HG03135 (cell line): ENCODE measurements around the gene FAM53A.
"Not testable (repeated sequence)": the region's sequence is repeated elsewhere in the genome, so short reads cannot be mapped to it uniquely, and the experiment has no call there.

Experiments used
- ATAC-seq: cut with Tn5 transposase; IDR thresholded peaks from one replicate; pipeline ENCODE4 v1.9.1; 2021; ENCODE audit warnings: mild to moderate bottlenecking, moderate library complexity; ENCODE audit not compliant: unreplicated experiment

The FAM53A gene

DNA sequence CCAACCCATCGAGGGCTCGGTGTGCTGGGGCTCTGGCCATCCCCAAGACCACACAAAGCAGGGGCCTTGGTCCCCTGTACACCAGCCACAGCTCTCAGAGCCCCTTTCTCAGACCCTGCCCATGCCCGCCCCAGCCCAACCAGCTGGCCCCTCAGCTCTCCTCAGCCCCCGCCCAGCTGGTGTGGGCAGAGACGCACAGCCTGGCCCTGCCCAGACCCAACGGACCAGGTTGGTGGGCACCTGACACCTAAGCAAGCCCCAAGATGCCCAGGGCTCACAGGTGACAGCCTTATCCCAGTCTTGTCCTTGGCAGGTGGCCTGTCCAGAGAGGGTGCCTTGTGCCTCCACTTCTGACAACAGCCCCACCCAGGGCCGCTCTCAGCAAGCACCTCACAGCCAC lies 42.4 kb downstream of the FAM53A start:
- no peak for ATAC-seq

DNA sequence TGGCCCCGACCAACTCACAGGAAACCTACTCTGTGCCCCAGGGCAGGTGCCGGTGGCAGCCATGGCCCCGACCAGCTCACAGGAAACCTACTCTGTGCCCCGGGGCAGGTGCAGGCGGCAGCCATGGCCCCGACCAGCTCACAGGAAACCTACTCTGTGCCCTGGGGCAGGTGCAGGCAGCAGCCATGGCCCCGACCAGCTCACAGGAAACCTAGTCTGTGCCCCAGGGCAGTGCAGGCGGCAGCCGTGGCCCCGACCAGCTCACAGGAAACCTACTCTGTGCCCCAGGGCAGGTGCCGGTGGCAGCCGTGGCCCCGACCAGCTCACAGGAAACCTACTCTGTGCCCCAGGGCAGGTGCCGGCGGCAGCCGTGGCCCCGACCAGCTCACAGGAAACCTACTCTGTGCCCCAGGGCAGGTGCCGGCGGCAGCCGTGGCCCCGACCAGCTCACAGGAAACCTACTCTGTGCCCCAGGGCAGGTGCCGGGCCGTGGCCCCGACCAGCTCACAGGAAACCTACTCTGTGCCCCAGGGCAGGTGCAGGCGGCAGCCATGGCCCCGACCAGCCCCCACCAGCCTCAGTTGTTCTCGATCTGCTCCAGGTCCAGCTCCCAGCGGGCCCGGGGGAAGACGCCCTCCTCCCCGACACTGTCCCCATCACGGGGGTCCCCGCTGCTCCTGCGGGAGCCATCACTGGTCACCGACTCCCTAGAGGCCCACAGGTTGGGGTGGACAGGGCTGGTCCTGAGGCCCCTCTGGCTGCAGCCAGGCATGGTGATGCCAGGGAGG lies 43.2 kb downstream of the FAM53A start:
- not testable (repeated sequence) for ATAC-seq

DNA sequence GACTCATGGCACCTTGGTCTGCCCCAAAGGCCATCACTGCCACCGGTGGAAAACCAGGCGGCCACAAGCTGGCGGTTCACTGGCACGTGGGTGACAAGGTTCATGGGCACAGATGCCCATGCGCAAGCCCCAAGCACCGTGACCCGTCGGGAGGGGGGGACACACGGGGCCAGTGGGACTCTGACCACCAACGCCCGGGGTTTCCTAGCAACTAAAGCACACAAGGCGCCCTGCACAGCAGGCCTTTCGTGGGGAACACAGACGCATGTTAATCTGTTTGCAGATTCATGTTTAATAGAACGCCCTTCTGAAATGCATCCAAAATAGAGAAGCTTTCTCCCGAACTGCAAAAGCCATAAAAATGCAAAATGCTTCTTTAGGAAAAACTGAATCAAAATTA lies 43.9 kb downstream of the FAM53A start:
- ATAC-seq = no peak

DNA sequence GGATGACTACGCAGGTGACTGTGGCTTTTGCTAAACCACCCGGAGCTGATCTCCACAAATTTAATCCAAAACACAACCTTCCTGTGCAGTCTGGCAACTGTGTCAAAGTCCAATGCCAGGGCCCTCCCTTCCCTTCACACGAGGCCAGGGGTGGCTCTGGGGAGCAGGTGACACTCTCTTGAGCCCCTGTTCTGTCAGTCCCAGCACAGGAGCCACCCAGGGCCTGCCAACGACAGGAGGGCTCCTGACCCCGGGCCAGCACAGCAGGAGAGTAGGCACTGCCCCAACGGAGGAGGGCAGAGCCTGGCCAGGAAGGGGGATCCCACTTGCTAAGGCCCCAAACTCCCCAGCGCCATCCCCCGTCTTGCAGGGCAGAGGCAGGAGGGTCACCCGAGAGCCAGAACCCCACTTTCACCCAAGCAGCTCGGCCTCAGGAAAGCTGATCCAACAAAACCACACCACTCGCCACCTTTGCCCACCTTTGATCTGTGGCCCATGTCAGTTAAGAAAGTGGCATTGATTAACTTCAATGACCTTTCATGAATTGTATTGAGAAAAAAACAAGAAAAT lies 44.7 kb downstream of the FAM53A start:
- no peak for ATAC-seq

DNA sequence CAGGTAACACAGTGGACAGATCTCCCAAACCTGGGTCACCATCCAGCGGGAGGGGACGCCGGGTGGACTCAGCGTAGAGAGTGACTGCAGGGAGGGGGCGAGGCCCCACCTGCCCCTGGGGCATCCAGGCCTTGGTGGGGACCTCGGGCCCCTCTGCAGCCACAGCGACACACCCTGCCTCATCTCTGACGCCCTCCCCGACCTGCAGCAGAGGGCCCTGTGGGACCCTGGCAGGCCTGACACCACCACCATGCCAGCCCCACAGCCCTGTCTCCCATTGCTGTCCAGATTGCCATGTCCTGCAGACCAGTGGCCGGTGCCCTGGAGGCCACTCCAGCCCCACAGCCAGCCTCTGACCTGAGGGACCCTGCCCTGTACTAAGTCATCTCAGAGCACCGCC lies 45.2 kb downstream of the FAM53A start:
- ATAC-seq = no peak

DNA sequence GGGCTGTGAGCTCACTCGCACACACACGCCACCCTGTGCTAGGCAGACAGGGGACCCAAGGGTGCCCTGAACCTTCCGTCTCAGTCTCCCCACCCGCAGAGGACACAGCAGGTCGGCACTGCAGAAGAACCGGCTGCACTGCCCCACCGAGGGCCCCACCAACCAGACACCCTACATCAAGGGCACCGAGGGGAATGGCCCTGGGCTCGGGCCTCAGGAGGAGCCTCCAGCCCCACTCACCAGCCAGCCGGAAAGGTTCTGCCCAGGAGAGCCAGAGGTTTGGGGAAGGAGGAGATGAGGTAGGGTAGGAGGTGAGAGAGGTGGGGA lies 45.9 kb downstream of the FAM53A start:
- no peak for ATAC-seq

DNA sequence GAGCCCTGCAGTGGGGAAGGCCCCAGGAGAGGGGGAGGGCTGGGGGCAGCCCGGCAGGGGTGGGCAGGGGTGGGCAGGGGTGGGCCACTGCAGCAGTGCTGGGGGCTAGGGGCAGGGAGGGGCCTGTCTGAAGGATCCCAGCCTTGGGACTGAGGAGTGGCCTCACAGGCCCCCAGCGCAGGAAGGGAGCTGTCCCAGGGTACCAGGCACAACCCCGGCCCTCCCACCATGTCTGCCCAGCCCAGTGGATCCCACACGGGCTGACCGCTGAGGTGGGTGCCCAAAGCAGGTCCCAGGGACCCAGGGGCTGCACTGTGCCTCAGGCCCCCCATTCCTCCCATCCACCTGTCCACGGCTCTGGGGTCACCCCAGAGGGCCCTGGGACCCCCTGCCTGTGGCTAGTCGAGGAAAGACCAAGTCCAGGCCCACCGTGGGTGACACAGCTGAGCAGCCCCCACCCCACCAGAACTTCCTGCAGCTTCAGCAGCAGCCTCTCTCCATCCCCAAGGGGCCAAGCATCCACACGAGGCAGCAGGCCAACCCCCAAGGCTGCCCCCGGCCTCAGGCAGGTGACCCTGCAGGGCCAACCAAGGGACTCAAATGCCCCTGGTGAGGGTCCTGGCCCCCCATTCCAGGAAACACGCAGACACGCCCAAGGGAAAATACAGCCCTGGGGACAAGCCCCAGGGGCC lies 46.4 kb downstream of the FAM53A start:
- ATAC-seq = no peak

DNA sequence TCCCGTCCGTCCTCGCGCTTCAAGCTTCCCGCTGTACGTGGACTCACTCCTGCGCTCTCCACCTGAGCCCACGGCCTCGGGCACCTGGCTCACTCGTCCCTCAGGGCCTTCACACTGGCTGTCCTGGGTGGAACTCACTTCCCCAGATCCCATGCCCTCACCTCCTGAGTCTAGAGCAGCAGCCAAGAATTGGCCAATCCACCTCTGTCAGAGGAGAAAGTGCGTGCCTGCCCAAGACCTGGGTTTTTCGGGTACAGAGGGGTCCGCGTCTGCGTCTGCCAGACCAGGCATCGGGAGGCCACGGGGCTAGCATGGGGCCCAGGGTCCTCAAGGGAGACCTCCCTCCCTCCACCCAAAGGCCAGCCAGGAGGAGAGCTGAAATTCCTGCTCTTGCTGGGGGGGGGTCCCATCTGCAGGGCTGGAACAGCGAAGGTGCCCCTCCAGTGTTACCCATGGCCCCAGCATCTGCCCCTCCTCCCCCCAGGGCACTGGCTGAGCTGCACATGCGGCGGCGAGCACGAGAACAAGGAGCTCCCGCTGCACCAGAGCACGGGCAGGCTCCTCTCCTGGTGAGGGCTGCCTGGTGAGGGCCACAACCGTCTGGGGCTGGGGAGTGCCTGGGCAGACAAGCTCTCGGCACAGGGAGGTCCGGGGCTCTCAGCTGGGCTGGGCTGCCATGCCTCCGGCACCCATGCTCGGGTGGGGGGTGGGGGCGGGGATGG lies 47.5 kb downstream of the FAM53A start:
- no peak for ATAC-seq

DNA sequence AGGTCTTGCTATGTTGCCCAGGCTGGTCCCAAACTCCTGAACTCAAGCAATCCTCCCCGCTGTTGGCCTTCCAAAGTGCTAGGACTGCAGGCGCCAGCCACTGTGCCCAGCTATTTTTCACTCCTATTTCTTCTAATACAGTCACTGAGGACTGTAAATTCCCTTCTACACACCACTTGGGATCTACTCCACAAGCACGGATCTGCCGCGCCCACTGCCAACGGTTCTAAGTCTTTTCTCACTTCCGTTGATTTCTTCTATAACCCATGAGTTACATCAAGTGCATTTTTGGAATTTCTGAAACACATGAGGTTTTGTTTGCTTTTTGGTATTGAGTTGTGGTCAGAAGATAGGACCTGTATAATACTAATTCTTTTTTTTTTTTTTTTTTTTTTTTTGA lies 48.6 kb downstream of the FAM53A start:
- no peak for ATAC-seq

DNA sequence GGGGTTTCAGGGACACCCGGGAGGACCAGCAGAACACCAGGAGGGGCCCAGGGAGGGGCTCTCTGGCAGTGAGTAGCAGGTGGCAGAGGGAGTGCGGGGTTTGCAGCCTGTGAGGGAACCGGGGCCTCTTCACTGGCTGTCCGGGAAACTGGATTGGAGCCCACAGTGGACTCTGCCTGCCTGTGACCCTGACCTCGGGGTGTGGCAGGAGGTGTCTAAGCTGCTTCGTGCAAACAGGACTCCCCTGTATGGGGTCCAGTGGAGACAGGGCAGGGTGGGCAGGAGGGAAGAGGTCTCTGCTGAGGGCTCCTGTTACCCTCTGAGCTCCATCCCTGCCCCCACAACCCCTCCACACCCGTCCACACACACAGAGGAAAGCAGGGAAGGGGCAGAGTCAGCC lies 50.1 kb downstream of the FAM53A start:
- no peak for ATAC-seq

DNA sequence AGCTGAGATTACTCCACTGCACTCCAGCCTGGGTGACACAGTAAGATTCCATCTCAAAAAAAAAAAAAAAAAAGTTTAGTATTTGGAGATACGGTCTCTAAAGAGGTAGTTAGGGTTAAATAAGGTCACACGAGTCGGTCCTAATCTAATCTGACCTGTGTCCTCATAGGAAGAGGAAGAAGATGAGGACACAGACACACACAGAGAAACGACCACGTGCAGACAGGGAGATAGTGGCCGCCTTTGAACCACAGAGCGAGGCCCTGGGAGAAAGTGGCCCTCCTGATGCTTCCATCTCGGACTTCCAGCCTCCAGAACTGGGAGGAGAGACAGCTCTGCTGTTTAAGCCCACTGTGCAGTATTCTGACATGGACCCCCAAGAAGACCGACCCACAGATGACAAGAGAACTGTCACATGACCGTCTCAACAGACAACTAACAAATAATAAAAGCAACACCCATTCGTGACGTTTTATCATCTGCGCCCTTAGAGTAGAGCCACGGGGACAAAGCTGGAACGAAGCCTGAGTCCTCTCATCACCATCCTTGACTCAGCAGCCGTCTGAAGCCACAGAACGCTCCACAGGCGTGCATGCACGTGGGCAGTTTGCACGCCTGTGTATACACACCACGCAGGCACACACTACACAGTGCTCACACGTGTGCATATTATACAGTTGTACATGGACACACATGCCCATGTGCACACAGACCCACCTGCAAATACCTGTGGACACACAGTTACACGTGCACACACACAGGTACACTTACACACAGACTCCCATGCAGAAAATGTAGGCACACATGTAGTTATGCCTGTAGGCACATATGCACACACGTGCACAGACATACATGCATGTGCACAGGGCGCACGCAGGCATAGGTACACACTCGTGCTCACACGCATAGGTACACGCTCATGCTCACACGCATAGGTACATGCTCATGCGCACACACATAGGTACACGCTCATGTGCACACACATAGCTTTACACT lies 51.7 kb downstream of the FAM53A start:
- ATAC-seq = no peak

DNA sequence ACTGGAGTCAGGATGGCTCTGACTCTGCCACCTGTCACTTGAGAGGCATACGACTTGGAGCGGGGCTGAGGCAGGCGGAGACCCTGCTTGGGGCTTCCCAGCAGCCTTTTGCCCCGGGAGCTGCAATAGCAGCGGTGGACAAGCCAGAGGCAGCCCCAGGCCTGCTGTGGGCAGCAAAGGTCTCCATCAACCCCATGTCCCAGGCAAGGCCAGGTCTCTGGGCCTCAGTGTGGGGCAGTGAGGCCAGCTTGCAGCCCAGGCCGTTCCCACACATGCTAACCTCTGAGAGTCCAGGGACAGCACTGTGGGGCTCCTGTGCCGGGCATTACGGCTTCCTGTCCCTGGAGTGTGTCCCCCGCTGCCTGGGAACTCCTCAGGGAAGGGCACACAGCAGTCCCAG lies 53.0 kb downstream of the FAM53A start:
- ATAC-seq = no peak

DNA sequence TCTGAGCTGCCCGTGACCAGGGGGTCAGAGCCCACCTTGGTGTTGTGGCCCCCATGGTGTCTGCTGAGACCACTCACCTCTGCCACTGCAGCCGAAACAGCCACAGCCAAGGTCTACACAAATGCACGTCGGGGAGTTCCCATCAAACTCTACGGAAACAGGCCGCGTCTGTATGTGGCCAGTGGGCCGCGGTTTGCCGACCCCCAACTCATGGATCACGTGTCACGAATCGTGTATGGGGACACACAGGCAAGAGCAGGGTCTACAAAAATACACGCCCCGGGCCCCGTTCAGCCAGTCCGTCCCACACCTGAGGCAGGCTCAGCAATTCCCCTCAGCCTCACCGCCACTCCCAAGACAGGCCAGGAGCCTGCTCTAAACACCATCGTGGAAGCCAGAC lies 53.8 kb downstream of the FAM53A start:
- no peak for ATAC-seq

DNA sequence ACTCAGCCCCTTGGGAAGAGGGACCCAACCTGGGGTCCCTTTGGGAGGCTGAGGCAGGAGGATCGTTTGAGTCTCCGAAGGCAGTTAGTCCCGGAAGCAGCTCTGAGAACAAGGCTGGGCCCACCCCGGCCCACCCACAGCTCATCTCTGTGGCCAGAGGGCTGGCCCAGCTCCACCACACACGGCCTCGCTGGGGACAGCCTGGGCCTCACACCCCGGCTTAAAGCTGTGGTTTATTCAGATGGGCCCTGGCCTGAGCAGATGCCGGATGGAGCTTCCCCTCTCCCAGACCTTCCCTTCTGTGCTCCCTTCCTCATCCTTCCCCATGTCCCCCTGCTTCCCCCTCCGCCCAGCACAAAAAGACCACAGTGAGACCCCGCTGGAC lies 54.4 kb downstream of the FAM53A start:
- no peak for ATAC-seq

DNA sequence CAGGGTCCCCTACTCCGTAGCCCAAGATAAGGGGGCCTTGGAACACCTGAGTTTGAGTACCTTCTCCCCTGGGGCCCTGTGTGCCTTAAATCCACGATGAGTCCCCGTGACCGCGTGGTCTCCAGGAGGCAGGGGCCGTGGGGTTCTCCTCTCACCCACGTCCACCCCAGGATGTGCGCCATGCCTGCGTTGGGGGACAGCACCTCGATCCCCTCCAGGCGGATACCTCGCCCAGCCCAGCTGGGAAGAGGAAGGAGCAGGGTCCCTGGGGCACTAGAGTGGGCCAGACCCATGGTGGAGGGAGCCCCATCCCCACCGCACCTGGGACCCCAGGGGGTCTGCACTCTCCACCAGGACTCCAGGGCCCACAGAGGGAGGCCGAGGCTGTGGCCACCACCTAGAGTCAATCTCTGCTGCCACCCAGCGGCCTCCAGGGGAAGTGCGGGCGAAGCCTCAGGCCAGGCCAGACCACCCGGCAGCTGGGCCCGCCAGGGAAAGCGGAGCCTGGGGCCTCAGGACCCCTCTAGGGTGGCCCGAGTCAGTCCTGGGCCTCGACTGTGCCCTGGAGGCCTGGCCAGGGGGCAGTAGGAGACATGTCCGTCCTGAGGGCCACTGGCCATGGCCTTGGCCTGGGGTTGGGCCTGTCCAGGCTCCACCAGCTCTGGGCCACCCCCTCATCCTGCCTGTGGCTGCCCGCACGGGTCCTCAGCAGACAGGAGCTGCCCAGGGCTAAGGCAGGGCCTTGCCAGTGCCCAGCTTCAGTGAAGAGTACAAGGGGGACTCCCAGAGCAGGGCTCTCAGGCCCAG lies 55.0 kb downstream of the FAM53A start:
- no peak for ATAC-seq

DNA sequence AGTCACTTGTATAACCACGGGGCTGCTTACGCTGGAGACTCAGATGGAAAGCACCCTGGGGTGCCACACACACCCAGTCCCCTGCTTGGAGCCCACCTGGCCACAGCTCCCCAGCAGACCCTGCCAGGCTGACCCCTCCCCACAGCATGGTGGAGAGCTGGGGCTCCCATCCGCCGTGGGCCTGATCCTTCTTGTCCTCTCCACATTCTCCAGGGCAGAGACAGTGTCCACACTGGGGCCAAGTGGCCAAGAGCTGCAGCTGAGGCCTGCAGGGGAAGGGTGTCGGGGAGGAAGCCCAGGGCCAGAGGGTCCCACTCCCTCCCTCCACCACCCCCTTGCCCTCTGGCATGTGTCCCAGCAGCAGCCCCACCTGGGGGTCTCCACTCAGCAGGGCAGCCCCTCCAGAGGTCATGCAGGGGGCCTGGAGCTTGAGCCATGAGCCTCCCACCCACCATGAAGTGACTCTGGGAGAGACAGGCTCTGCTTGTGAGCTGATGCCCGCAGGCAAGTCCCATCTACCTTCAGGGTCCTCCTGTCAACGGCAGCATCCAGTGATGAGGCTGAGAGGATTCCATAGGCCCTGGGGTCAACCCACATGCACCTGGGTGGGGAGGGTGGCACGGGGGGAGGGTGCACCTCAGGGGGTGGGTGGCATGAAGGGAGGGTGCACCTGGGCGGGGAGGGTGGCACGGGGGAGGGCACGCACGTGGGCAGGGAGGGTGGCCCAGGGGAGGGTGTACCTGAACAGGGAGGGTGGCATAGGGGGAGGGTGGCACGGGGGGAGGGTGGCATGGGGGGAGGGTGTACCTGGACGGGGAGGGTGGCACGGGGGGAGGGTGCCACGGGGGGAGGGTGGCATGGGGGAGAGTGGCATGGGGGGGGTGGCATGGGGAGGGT lies 56.4 kb downstream of the FAM53A start:
- no peak for ATAC-seq

DNA sequence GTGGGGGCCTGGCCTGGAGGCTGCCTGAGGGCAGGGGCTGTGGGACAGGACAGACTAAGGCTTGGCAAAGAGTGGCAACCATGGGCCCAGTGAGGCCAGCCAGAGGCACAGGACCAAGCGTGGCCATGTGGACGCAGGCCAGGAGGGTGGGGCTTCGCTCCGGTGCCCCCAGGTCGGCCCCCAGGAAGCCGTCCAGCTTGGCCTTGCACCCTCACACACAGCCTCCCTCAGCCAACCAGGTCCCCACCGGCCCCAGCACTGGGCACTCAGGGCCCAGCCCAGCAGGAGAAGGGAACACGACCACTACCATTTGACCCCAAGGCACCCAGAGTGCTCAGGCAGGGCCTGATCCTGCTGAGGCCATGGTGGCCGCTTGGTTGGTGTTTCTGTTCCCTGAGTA lies 57.2 kb downstream of the FAM53A start:
- ATAC-seq = no peak

DNA sequence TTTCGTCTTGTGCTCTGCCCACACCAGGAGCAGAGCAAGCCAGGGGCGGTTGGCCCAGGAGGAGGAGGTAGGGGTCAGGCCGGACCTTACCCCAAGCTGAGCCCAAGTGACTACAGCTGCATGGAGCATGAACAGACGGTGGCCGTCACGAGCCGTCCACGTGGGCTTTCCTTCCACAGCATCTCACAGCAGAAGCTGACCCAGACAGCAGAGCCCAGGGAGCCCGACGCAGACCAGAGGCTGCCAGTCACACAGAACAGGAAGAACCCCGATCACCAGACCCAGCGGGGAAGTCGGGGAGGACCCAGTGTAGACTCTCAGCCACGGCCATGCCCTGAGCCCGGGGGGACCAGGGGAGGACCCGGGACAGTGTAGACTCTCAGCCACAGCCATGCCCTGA lies 58.0 kb downstream of the FAM53A start:
- no peak for ATAC-seq
